ENCODE results near the gene ACVRL1. TPM values are rescaled to one million over a fixed set of nuclear protein-coding genes. Genes with fewer than 3 reads are reported as not detected.

Gene ACVRL1
- total RNA-seq, 4 donors from 2014 or later = 77.4 to 133 (median 118) TPM

DNA sequence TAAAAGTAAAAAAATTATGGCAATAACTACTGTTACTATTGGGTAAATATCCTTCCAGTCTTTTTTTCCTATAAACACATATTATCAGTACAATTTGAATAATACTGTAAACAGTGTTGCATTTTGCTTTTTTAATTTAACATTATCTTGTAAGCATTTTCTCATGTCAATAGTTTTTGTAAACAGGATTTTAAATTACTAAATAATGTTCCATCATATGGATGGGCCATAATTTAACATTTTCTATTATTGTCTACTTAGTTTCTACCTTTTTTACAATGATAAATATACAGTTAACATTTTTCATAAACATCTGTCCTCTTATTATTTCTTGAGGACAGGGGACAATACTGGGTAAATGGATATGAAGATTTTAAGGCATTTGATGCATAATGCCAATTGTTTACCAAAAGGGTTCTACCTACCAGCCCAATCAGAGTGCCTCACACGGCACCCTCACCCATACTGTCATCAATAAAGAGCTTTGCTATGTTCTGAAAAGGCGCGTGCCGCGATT, 43.4 kb downstream of the ACVRL1 start:
- no peak for TF ChIP-seq EP300 (IDR thresholded peaks at IDR 0.05)
- TF ChIP-seq, protein P1, sequence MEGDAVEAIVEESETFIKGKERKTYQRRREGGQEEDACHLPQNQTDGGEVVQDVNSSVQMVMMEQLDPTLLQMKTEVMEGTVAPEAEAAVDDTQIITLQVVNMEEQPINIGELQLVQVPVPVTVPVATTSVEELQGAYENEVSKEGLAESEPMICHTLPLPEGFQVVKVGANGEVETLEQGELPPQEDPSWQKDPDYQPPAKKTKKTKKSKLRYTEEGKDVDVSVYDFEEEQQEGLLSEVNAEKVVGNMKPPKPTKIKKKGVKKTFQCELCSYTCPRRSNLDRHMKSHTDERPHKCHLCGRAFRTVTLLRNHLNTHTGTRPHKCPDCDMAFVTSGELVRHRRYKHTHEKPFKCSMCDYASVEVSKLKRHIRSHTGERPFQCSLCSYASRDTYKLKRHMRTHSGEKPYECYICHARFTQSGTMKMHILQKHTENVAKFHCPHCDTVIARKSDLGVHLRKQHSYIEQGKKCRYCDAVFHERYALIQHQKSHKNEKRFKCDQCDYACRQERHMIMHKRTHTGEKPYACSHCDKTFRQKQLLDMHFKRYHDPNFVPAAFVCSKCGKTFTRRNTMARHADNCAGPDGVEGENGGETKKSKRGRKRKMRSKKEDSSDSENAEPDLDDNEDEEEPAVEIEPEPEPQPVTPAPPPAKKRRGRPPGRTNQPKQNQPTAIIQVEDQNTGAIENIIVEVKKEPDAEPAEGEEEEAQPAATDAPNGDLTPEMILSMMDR (IDR thresholded peaks at IDR 0.05) = no peak
- TF ChIP-seq POLR2AphosphoS5 (IDR thresholded peaks at IDR 0.05) = no peak
- TF ChIP-seq POLR2A (IDR thresholded peaks at IDR 0.05) = no peak
- no peaks in the 10 kb centered on the region for H3K36me3 ChIP-seq
- H3K27ac ChIP-seq = peak overlapping the region in 3 of 4 donors; percentile 63 to 73 (median 73)

DNA sequence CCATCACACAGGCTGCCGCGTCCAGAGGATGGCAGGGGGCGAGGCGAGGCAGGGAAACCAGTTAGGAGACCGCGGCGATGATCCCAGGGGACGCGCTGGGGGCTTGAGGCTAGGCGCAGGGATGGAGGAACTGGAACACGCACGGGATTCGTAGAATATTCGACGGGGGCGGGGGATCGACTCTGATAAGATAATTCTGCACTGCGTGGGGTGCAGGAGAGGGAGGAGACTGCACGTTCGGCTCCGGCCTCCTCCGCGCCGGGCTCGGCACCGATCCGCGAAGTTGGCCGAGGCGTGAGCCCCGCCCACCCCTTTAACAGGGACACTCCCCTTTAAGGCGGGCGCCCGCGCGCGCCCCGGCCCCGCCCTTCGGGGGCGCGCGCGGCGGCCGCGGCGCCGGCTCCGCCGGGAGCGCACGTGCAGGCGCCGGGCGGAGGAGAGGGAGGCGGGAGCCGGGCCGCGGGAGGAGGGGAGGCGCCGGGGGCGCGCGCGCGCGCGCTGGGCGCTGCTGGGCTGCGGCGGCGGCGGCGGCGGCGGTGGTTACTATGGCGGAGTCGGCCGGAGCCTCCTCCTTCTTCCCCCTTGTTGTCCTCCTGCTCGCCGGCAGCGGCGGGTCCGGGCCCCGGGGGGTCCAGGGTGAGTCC, 44.0 kb downstream of the ACVRL1 start, which contains the start of gene ACVR1B:
ACVR1B (plus strand) TSS at position 501 of the 644 bp plus-strand sequence; CDS start at position 546, 45 bp downstream.
- Histone ChIP-seq H3K36me3 (no peaks in the 10 kb centered on the region), H3K27ac (peak within 1 kb of the TSS; percentile 51 to 95 (median 87)), H3K4me1 (peaks cover 10 to 45% (median 23%) of the 10 kb centered on the region in 3 donors), H3K27me3 (no peaks in the 10 kb centered on the region), H3K4me3 (peak within 1 kb of the TSS; percentile 71 to 78), H3K9me3 (no peaks in the 10 kb centered on the region)
- TF ChIP-seq POLR2AphosphoS5 (IDR thresholded peaks at IDR 0.05) (no peak), POLR2A (IDR thresholded peaks at IDR 0.05) (peak; percentile 62 to 77)
- ATAC-seq = peak; percentile 96
- WGBS, 2 donors (ENCODE audit: low coverage in 1 of 2) = 1% methylated on average over 23 of the region's 86 CpGs; no CpG with 5 or more reads in 1 of the 2 donors

More for the DNA sequence above, 43.4 kb downstream of the ACVRL1 start:
- Histone ChIP-seq H3K9me3 (no peaks in the 10 kb centered on the region), H3K27me3 (no peaks in the 10 kb centered on the region), H3K4me1 (peaks cover 10 to 40% (median 20%) of the 10 kb centered on the region in 3 donors), H3K4me3 (peak overlapping the region; percentile 32 to 78)
- WGBS, 2 donors (ENCODE audit: low coverage in 1 of 2) = 0% methylated on average over 1 of the region's 5 CpGs
- ATAC-seq = no peak

DNA sequence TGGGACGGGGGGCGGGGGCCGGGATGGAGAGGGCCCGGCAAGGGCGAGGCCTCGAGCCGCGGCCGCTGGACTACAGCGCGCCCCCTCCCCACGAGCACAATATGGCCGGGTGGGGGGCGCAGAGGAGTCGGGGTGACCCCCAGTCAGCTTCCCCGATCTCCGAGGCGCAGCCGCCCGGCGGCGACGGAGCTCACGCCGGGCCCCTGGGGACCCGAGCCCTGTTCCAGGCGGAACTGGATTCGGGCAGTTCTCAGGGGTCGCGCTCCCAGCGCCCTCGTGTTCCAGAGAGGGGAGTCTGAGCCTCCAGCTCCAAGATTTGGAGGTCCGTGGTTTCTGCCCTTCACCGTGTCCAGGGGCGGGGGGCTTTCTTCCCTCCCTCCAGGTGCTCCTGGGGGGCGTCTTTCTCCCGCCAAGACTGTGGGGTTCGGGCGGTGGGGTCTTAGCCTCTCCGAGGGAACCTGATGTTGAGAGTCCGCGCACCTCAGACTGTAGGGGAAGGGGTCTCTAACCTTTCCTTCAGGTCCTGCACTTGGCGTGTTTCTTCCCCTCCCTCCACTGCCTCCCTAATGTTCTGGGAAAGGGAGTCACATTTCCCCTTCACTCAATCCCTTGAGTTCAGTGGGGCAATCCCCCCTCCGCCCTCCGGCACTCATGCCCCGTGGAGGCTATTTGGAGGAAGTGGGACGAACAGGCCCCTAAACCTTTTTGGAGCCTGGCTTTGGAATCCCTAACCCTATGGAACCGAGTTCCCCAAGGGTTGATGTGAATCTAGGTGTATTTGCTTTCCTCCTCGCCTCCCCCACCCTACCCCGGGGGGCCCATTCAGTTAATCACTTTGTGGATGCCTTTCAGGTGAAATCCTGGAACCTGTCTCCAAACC, 44.8 kb downstream of the ACVRL1 start:
- Histone ChIP-seq H3K4me3 (peak overlapping the region; percentile 71 to 78), H3K27ac (peak overlapping the region; percentile 51 to 95 (median 87)), H3K36me3 (no peaks in the 10 kb centered on the region), H3K9me3 (no peaks in the 10 kb centered on the region), H3K4me1 (peaks cover 10 to 52% (median 23%) of the 10 kb centered on the region in 3 donors), H3K27me3 (no peaks in the 10 kb centered on the region)
- 0 to 11% methylated on average over 6 to 10 of the region's 50 CpGs for WGBS, 2 donors (ENCODE audit: low coverage in 1 of 2)
- peak; percentile 13 for ATAC-seq
- no peak for TF ChIP-seq POLR2AphosphoS5 (IDR thresholded peaks at IDR 0.05)
- TF ChIP-seq POLR2A (IDR thresholded peaks at IDR 0.05) = no peak
- no peak for TF ChIP-seq EP300 (IDR thresholded peaks at IDR 0.05)
- TF ChIP-seq, protein P1 (IDR thresholded peaks at IDR 0.05) = no peak

DNA sequence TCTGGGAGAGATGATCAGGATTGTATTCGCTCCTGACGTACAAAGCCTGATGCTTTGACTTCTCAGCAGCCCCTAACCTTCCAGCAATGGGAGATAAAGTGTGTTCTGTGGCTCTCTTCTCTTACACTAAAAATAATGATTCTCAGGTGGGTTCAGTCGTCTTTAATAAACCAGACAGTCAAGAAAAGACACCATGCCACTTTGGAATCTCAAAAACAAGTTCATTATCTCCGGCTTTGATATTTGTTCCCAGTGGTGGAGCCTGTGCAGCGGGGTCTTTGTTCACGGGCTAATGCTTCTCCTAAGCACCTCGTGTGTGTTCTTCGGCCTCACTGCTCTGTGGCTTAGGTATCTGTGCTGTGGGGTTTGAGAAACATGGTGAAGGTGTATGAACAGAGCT, 45.8 kb downstream of the ACVRL1 start:
- peaks cover 14 to 62% (median 23%) of the 10 kb centered on the region in 3 donors for H3K4me1 ChIP-seq
- TF ChIP-seq, protein P1 (IDR thresholded peaks at IDR 0.05) = no peak
- TF ChIP-seq POLR2AphosphoS5 (IDR thresholded peaks at IDR 0.05) (no peak), EP300 (IDR thresholded peaks at IDR 0.05) (no peak), POLR2A (IDR thresholded peaks at IDR 0.05) (no peak)
- no peaks in the 10 kb centered on the region for H3K36me3 ChIP-seq
- peak overlapping the region; percentile 71 to 78 for H3K4me3 ChIP-seq
- no peak for ATAC-seq
- no peaks in the 10 kb centered on the region for H3K27me3 ChIP-seq
- H3K27ac ChIP-seq = peak overlapping the region; percentile 51 to 95 (median 87)
- no peaks in the 10 kb centered on the region for H3K9me3 ChIP-seq
- 52 to 66% methylated on average over 8 of the region's 8 CpGs for WGBS, 2 donors (ENCODE audit: low coverage in 1 of 2)

DNA sequence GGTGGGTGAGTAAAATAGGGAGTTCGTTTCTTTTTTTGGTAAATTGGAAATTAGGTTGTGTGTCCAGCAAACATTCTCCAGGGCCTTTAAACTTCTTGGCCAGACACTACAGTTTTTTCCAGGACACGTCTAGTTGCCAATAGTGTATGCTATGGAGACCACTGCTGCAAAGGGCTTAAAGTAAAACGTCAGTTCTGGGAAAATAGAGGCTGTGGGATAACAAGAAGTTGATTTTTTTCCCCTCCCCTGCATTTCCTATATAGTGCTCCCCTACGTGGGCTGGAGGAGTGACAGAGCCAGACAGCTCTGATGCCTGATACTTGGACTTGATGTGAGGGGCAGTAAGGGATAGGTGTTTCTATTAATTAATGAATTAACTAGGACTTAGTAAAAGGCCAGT, 46.6 kb downstream of the ACVRL1 start:
- 10 to 29% methylated on average over 4 of the region's 4 CpGs for WGBS, 2 donors (ENCODE audit: low coverage in 1 of 2)
- Histone ChIP-seq H3K36me3 (no peaks in the 10 kb centered on the region), H3K4me3 (peak overlapping the region in 1 of 2 donors; percentile 9), H3K27me3 (no peaks in the 10 kb centered on the region), H3K4me1 (peaks cover 14 to 68% (median 27%) of the 10 kb centered on the region in 3 donors), H3K27ac (peak overlapping the region; percentile 48 to 95 (median 87)), H3K9me3 (no peaks in the 10 kb centered on the region)
- TF ChIP-seq EP300 (IDR thresholded peaks at IDR 0.05) = no peak
- TF ChIP-seq, protein P1 (IDR thresholded peaks at IDR 0.05) = no peak
- TF ChIP-seq POLR2AphosphoS5 (IDR thresholded peaks at IDR 0.05) = no peak
- ATAC-seq = no peak
